Epithelial cell of esophagus (primary cell): ENCODE data around the gene SPINK7.
A peak's percentile ranks its signal among the peaks of the same experiment; 100 is the strongest.

ENCODE experiments used
- DNase-seq: peaks from one replicate; pipeline ENCODE4 v3.0.0; 2010; ENCODE audit warnings: low read depth
- H3K4me3 ChIP-seq: 2 replicates; pipeline ENCODE4 v1.5.1; 2011; ENCODE audit warnings: mild to moderate bottlenecking, low read length, control low read depth
- TF ChIP-seq, protein P1 (sequence below): IDR thresholded peaks from 2 replicates; pipeline ENCODE4 v1.5.1; 2011; ENCODE audit warnings: low read depth, mild to moderate bottlenecking, low read length, control low read depth, inconsistent platforms; ENCODE audit not compliant: insufficient read depth; ENCODE audit errors: missing control alignments

SPINK7 gene

GRCh38 chr5:148333262-148333849 is 21.1 kb downstream of the SPINK7 start:
- DNase-seq: no peak
- TF ChIP-seq, protein P1, sequence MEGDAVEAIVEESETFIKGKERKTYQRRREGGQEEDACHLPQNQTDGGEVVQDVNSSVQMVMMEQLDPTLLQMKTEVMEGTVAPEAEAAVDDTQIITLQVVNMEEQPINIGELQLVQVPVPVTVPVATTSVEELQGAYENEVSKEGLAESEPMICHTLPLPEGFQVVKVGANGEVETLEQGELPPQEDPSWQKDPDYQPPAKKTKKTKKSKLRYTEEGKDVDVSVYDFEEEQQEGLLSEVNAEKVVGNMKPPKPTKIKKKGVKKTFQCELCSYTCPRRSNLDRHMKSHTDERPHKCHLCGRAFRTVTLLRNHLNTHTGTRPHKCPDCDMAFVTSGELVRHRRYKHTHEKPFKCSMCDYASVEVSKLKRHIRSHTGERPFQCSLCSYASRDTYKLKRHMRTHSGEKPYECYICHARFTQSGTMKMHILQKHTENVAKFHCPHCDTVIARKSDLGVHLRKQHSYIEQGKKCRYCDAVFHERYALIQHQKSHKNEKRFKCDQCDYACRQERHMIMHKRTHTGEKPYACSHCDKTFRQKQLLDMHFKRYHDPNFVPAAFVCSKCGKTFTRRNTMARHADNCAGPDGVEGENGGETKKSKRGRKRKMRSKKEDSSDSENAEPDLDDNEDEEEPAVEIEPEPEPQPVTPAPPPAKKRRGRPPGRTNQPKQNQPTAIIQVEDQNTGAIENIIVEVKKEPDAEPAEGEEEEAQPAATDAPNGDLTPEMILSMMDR: no peak

DNA sequence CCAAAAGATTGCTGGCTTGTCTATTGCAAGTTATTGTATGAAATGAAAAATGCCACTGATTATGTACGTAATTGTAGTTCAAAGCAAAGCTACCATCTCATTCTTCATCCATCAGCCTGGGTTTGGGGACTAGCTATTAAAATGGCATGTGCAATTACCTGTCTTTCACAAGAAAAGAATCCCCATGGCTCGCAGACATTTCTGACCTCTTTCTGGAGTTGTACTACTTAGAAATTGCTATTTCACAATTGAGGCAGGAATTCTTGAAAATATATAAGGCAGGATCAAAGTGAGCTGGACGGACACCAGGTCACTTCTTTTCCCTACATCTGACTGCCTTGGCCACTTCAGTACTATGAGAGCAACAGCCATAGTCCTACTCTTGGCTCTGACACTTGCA is 23.0 kb downstream of the SPINK7 start, which contains the start of gene SPINK9:
SPINK9 (plus strand) TSS at position 301 of the 400 bp plus-strand sequence; CDS start at position 356, 55 bp downstream.
- no peak within 1 kb of the TSS for H3K4me3 ChIP-seq
- no peak for DNase-seq
- TF ChIP-seq, protein P1: no peak

More at GRCh38 chr5:148333262-148333849, 21.1 kb downstream of the SPINK7 start:
- no peak overlapping the region for H3K4me3 ChIP-seq

GRCh38 chr5:148336704-148337435 is 24.6 kb downstream of the SPINK7 start:
- DNase-seq: peak; percentile 19
- TF ChIP-seq, protein P1: no peak
- H3K4me3 ChIP-seq: no peak overlapping the region

GRCh38 chr5:148342371-148343045 is 30.3 kb downstream of the SPINK7 start:
- peak; percentile 53 for DNase-seq
- TF ChIP-seq, protein P1: no peak
- no peak overlapping the region for H3K4me3 ChIP-seq

GRCh38 chr5:148343046-148343407 is 30.8 kb downstream of the SPINK7 start:
- TF ChIP-seq, protein P1: no peak
- DNase-seq: peak; percentile 93
- H3K4me3 ChIP-seq: no peak overlapping the region

DNA sequence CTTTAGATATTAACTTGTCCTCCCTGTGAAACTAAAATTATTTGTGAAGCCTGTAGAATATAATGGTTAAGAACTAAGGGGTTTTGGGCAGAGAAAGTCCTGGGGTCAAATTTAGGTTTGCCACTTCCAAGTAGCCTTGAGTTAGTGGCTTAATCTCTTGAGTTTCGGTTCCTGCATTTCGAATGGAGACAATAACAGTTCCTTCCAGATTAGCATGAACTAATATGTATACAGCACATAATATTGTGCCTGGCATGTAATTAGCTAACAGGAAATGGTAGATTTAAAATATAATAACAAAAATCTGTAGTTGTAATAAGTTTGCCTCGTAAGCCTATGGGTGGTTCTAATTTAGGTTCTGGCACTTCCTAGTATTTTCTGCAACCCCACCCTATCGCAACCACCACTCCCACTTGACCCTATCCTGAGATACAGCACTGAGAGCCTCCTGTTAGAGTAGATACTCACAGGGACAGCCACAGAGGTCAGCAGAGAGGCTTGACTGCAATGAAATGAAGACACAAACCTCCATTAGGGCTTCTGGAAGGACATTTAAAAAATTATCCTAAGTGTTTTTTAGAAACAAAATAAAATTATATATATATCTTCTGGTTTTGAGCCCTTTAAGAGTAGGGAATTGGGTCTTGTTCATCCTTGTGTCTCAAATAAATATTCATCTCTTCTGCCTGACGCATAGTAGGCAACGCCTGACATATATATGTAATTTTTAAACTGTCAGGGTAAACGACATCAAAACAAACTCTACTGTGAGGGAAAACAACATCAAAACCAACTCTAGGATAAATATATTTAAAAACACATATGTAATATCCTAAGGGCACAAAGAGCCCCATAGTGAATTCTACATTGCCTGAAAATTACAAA is 31.6 kb downstream of the SPINK7 start:
- peak; percentile 3 for DNase-seq
- TF ChIP-seq, protein P1: no peak
- H3K4me3 ChIP-seq: no peak overlapping the region
